ENCODE data around the gene MYZAP.

DNA sequence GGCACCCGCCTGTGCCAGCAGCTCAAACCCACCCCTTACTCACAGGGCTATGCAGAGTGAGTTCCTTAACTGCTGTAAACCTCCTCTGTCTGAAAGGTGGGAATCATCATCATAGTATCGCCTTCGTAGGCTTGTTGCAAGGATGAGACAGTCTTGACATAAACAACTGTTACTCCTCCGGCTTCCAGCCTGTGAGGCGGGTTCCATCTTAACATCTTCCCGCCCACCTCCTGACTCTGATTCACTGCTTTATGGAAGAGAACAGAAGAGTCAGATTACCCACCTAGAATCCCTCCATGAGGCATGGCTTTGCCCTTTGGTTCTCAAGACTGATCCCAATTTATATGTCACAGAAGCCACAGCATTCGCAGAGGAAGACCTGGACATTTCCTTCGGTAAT, 136.7 kb downstream of the MYZAP start:
- TF ChIP-seq, protein P1, sequence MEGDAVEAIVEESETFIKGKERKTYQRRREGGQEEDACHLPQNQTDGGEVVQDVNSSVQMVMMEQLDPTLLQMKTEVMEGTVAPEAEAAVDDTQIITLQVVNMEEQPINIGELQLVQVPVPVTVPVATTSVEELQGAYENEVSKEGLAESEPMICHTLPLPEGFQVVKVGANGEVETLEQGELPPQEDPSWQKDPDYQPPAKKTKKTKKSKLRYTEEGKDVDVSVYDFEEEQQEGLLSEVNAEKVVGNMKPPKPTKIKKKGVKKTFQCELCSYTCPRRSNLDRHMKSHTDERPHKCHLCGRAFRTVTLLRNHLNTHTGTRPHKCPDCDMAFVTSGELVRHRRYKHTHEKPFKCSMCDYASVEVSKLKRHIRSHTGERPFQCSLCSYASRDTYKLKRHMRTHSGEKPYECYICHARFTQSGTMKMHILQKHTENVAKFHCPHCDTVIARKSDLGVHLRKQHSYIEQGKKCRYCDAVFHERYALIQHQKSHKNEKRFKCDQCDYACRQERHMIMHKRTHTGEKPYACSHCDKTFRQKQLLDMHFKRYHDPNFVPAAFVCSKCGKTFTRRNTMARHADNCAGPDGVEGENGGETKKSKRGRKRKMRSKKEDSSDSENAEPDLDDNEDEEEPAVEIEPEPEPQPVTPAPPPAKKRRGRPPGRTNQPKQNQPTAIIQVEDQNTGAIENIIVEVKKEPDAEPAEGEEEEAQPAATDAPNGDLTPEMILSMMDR (conservative IDR thresholded peaks at IDR 0.05; ENCODE audit: low read depth, low read length), result no peak
- TF ChIP-seq EZH2 (IDR thresholded peaks at IDR 0.05; ENCODE audit: borderline replicate concordance, low read depth, low read length, poor library complexity, severe bottlenecking), result no peak
